MG63 (cell line): ENCODE results near the gene TMC4. TPM values are rescaled to one million over a fixed set of nuclear protein-coding genes. Genes with fewer than 3 reads are reported as not detected.
A peak's percentile ranks its signal among the peaks of the same experiment; 100 is the strongest.

ENCODE experiments used
- DNase-seq: peaks from one replicate; pipeline ENCODE4 v3.0.0-alpha.2; 2020
- H3K27me3 ChIP-seq: fragments of 250-450 bp; sonication (Bioruptor Pico); 2 replicates; pipeline ENCODE4 v1.5.1; 2020; ENCODE audit warnings: mild to moderate bottlenecking, moderate library complexity
- H3K36me3 ChIP-seq: fragments of 250-450 bp; sonication (Bioruptor Pico); 2 replicates; pipeline ENCODE4 v1.5.1; 2020; ENCODE audit warnings: mild to moderate bottlenecking, moderate library complexity
- H3K4me3 ChIP-seq: fragments of 250-450 bp; sonication (Bioruptor Pico); 2 replicates; pipeline ENCODE4 v1.5.1; 2020; ENCODE audit warnings: mild to moderate bottlenecking, moderate library complexity
- H3K9me3 ChIP-seq: fragments of 250-450 bp; sonication (Bioruptor Pico); 2 replicates; pipeline ENCODE4 v1.5.1; 2020; ENCODE audit warnings: mild to moderate bottlenecking, moderate library complexity
- total RNA-seq: library from RNA; depleted of rRNA; stranded (reverse); fragments of >200 nt; shearing (Covaris generic); gene quantifications from 2 replicates; pipeline ENCODE4 v1.2.3, GENCODE V29; 2014; ENCODE audit warnings: low replicate concordance

TMC4 gene
- total RNA-seq, 1 experiment from 2014 or later, result not detected

- peaks cover 90% of the 10 kb centered on the region for H3K36me3 ChIP-seq
- no peak overlapping the region for H3K4me3 ChIP-seq
- no peaks in the 10 kb centered on the region for H3K9me3 ChIP-seq
- no peak for DNase-seq
- H3K27me3 ChIP-seq, result no peaks in the 10 kb centered on the region
These were observed 20.7 kb downstream of the TMC4 start for GRCh38 chr19:54152267-54152666.

DNA sequence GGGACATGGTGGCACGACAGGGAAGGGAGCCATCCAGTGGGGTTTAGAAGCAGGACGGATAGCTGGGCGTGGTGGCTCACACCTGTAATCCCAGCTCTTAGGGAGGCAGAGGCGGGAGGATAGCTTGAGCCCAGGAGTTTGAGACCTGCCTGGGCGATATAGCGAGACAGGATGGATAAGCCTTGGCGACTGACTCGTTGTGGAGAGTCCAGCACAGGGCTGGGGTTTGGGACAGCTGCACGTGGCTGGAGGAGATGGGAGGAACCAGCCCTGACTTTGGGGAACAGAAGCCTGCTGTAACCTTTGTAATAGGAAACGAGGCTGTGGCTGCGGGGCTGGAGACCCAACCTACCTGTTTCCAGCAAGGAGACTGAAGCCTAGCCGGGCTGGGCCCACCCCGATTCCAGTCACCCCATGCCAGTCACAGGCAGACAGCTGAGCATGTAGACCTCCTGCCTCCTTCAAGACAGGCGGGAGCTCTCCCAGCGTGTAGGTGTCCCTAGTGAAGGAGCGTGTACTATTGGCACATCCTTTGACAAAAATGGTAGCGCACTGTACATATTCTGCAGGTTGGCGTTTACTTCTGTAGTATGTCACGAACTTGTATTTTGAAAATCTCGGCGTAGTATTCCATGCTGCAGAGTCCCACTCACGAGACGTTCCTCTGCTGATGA is 21.5 kb downstream of the TMC4 start:
- H3K36me3 ChIP-seq, result peaks cover 90% of the 10 kb centered on the region
- DNase-seq, result no peak
- H3K9me3 ChIP-seq, result no peaks in the 10 kb centered on the region
- H3K27me3 ChIP-seq, result no peaks in the 10 kb centered on the region
- no peak overlapping the region for H3K4me3 ChIP-seq

GRCh38 chr19:54149021-54149812 is 23.7 kb downstream of the TMC4 start:
- H3K9me3 ChIP-seq, result no peaks in the 10 kb centered on the region
- no peaks in the 10 kb centered on the region for H3K27me3 ChIP-seq
- no peak overlapping the region for H3K4me3 ChIP-seq
- peaks cover 90% of the 10 kb centered on the region for H3K36me3 ChIP-seq
- no peak for DNase-seq

DNA sequence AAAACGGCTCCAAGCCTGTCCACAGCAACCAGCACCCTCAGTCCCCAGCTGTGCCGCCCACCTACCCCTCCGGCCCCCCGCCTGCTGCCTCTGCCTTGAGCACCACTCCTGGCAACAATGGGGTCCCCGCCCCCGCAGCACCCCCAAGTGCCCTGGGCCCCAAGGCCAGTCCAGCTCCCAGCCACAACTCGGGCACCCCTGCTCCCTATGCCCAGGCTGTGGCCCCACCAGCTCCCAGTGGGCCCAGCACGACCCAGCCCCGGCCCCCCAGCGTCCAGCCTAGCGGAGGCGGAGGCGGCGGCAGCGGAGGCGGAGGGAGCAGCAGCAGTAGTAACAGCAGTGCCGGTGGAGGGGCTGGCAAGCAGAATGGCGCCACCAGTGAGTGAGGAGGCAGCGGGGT is 24.8 kb downstream of the TMC4 start:
- DNase-seq, result no peak
- H3K9me3 ChIP-seq, result no peaks in the 10 kb centered on the region
- peaks cover 90% of the 10 kb centered on the region for H3K36me3 ChIP-seq
- H3K27me3 ChIP-seq, result no peaks in the 10 kb centered on the region
- no peak overlapping the region for H3K4me3 ChIP-seq

GRCh38 chr19:54147676-54148075 is 25.3 kb downstream of the TMC4 start:
- Histone ChIP-seq H3K36me3 (peaks cover 90% of the 10 kb centered on the region), H3K4me3 (no peak overlapping the region), H3K27me3 (no peaks in the 10 kb centered on the region), H3K9me3 (no peaks in the 10 kb centered on the region)
- DNase-seq, result no peak

- DNase-seq, result no peak
These were observed 27.3 kb downstream of the TMC4 start for GRCh38 chr19:54145541-54146158.

DNA sequence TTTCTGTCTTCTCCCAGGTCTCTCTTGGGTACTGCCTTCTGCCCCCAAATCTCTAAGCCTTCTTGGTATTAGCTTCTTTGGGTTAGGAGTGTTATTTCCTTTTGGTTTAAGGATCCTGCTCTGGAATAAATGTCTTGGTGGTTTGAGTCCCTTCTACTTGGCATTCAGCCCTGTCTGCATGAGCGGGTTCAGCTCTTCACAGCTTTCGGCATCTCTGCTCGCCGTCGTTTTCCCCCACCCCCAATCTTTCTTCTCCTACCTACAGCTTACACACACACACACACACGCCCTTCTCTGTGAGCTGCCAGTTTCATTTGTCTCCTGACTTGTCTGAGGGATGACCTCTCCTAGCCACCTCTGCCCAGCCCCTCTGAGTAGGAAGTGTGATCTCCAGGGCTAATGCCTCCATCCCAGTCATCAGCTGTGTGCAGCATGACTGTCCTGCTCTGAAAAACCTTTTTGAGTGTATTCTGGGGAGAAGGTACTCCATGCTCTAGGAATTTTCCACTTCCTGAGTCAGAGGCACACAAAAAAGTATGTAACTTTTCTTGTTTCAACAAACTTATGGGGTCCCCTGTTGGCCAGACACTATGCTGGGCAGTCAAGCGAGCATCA is 30.7 kb downstream of the TMC4 start:
- Histone ChIP-seq H3K4me3 (no peak overlapping the region), H3K36me3 (peaks cover 89% of the 10 kb centered on the region), H3K27me3 (no peaks in the 10 kb centered on the region), H3K9me3 (no peaks in the 10 kb centered on the region)
- DNase-seq, result no peak

More at GRCh38 chr19:54145541-54146158, 27.3 kb downstream of the TMC4 start:
- H3K9me3 ChIP-seq, result no peaks in the 10 kb centered on the region
- H3K4me3 ChIP-seq, result no peak overlapping the region
- peaks cover 91% of the 10 kb centered on the region for H3K36me3 ChIP-seq
- no peaks in the 10 kb centered on the region for H3K27me3 ChIP-seq

DNA sequence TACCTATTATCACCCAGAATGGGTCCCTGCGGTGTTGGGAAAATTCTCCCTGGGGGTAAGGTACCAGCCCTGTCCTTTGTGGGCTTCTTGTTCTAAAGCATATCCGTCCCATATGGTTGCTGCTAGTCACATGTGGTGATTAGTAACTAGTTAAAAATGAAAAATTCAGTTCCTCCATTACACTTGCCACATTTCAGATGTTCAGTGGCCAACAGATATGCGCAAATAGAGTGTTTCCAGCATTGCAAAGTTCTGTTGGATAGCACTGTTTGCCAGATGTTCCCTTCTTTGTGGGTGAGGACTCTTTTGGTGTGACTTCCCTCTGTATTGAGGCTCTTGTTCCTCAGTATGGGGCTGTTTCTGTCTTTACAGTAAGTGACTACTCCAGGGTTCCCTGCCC is 31.6 kb downstream of the TMC4 start:
- Histone ChIP-seq H3K4me3 (no peak overlapping the region), H3K9me3 (no peaks in the 10 kb centered on the region), H3K36me3 (peaks cover 80% of the 10 kb centered on the region), H3K27me3 (no peaks in the 10 kb centered on the region)
- no peak for DNase-seq

DNA sequence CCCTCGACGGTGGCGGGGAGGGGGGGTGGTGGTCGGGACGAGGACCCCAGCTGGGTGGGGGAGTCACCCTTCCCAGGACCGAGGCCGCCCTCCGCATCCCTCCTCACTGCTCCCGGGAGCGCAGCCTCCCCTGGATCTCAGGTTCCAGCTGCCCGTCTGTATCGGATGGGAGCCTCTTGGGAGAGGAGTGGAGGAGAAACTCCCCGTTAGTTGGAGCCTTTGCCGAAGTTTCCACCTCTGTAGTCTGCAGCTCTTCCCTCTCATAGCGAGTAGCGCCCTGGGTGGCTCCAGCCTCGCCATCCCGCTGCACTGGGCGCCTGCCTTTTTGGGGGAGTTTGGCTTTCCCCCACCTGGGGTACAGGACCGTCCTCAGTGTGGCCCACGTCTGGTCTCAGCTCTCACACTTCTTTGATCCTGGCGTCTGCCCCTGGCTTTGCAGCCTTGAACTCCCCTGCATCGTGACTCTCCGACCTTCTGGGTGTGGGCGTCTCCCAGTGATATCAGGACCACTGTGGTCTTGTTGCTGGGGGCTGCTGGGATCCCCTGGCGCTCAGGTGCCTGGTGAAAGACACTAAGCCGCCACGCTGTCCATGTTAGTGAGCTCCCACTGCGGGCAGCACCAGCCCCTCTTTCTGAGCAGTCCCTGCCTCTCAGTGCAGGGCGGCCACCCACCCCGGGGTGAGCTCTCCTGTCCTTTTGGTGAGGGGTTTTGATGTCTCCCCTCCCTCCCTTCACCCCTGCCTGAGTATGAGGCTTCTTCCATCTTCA is 34.3 kb downstream of the TMC4 start:
- Histone ChIP-seq H3K36me3 (peaks cover 53% of the 10 kb centered on the region), H3K4me3 (peak overlapping the region; percentile 91), H3K27me3 (no peaks in the 10 kb centered on the region), H3K9me3 (no peaks in the 10 kb centered on the region)
- DNase-seq, result no peak

DNA sequence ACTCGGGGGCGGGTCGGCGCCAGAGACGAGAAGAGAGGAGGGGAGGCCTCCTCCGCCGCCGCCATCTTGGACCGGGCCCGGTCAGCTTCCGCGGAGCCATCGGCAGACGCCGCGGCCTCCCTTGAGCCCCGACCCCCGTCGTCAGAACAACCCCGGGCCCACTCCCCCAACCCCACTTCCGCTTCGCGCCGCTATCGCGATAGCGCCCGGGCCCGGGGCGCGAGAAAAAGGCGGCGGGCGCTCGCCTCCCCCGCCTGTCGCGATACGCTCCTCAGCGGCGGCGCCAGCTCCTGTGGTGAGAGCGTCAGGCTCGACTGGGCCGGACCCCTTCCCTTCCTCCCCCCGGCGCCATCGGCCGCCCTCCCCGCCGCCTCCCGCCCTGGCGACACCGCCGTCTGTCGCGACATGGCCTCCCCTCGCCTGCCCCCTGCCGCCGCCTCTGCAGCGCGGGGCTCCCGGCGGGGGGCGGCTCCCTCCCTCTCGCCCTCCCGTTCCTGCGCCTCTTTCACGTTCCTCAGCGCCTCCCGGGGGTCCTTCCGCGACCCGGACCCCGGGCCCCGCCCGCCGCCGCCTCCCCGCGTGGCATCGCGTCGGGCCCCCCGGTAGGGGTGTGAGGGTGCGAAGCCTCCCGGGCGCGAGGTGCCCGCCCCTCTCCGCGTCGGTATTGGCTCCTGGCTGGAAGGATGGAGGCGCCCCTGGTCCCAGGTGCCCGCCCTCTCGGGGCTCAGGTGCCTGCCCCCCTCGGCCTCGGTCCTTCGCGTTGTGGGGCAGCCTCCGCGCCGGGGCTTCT is 35.1 kb downstream of the TMC4 start, which contains the start of gene CNOT3:
TSS of gene CNOT3 (plus strand) at position 64 of the 790 bp plus-strand sequence. CDS start 5,217 bp downstream, outside the sequence.
- H3K36me3 ChIP-seq, result peaks cover 46% of the 10 kb centered on the region
- no peaks in the 10 kb centered on the region for H3K27me3 ChIP-seq
- H3K4me3 ChIP-seq, result peak within 1 kb of the TSS; percentile 91

DNA sequence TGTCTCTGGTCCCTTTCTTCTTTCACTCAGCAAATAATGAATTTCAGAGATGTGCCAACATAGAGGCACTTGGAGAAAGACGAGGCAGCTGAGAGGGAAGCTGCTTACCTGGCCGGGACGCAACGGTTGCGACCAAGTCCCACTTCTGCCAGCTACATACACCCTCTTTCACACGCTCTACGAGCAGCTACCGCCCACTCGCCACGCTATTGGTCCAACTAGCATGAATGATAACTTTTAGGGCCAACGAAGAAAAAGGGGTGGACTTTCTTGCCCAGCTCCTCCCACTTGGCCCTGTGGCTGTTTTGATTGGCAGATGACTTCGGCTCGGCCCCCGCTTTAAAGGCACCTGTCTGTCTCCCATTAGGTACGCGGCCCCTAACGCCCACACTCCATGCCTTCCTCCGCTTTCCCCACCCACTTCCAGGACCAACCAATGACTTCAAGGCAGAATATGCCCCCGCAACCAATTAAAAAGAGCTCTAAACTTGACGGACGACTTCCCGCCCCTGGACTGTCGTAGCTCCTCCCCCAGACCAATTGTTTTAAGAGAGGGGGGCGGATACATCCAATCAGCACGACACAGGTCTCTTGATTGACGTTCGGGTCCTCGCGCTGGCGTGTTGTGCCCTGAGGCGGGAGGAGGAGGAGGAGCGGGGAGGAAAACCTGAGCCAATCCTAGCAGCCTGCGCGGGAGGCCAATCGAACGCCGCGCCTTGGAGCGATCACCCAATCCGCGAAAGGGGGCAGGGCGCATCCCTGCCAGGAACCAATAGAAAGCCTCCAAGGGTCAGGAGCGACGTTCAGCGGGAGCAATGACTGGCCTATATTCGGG is 35.9 kb downstream of the TMC4 start:
- H3K36me3 ChIP-seq, result peaks cover 38% of the 10 kb centered on the region
- peak; percentile 100 for DNase-seq
- H3K9me3 ChIP-seq, result no peaks in the 10 kb centered on the region
- no peaks in the 10 kb centered on the region for H3K27me3 ChIP-seq
- peak overlapping the region; percentile 91 for H3K4me3 ChIP-seq

More for the DNA sequence above, 35.1 kb downstream of the TMC4 start, which contains the start of gene CNOT3:
- peak; percentile 27 for DNase-seq
- no peaks in the 10 kb centered on the region for H3K9me3 ChIP-seq

DNA sequence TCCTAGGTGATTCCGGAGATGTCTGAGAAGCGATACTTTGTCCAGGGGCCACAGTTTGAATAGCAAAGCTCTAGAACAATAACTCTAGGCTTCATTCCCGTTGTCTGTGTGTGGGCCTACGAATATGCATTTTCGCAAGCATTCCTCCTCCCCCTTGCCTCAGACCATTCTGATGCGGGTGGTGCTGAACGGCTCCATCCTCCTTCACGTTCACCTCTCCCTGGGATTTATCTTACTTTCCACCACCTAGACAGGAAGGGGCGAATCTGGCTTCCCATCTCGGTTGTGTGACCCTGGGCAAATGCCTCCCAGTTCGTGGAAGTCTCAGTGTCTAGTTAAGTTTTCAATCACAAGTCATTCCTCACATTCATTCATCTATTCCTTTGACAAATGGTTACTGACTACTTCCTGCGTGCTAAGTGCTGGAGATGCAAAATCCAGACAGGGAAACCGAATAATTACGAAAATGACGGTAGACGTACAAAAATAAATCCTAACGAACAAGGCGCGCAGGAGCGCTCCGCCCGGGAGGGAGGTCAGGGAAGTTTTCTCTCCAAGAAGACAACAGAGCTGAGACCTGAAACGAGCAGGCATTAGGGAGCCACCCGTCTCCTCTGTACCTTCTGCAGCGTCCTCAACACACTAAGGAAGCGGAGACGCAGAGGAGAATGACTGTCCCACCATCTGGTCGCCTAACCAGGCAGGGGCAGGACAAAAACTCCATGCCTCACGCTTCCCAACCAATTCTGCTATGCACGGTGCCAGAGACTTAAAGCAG is 36.7 kb downstream of the TMC4 start:
- Histone ChIP-seq H3K4me3 (peak overlapping the region; percentile 55), H3K9me3 (no peaks in the 10 kb centered on the region), H3K36me3 (peaks cover 29% of the 10 kb centered on the region), H3K27me3 (no peaks in the 10 kb centered on the region)
- peak; percentile 26 for DNase-seq

- Histone ChIP-seq H3K27me3 (no peaks in the 10 kb centered on the region), H3K4me3 (no peak overlapping the region), H3K36me3 (peaks cover 11% of the 10 kb centered on the region), H3K9me3 (no peaks in the 10 kb centered on the region)
- DNase-seq, result no peak
These were observed 38.9 kb downstream of the TMC4 start for GRCh38 chr19:54133957-54134590.
